K562 (cell line): ENCODE data around the gene VPS26A. TPM values are rescaled to one million over a fixed set of nuclear protein-coding genes. Genes with fewer than 3 reads are reported as not detected.

ENCODE experiments used
- ATAC-seq: fragments of 200-7000 bp; cut with Tn5 transposase; 3 replicates; pipeline ENCODE4 v1.9.1; 2020; ENCODE audit warnings: moderate library complexity
- BruUV-seq: library from RNA; stranded (reverse); fragments of 400-500 nt; replicated peaks from 2 replicates; lab custom pipeline; 2021; lab: Mats Ljungman, UMichigan
- CTCF ChIA-PET: fragments of 300-600 bp; formaldehyde crosslinking; extraction: SDS; loops from one replicate; lab custom pipeline; 2021; ENCODE audit warnings: low intra/inter-chr PET ratio; lab: Yijun Ruan, JAX
- POLR2A ChIA-PET: fragments of 300-600, 350-650 bp; sonication (Branson Sonifier 250); formaldehyde crosslinking; extraction: SDS; loops from one replicate; lab custom pipeline; 2021; ENCODE audit warnings: antibody characterized with exemption, inconsistent platforms; lab: Yijun Ruan, JAX
- DNase-seq, 4 experiments: peaks; one replicate each; pipeline versions ENCODE4 v3.0.0 to v3.0.0-alpha.2; 2011 to 2018; ENCODE audit warnings: low spot score in 3 of 4, mixed read lengths in 3 of 4; ENCODE audit errors: extremely low read depth in 1 of 4
- FAIRE-seq: peaks from 2 replicates; lab custom pipeline; 2011; peaks lifted over from hg19 to GRCh38; lab: Jason Lieb, UNC
- H2AFZ ChIP-seq: 2 replicates; pipeline ENCODE4 v1.6.0; 2011; ENCODE audit warnings: low read depth, low read length, control low read depth, inconsistent platforms
- H3K27ac ChIP-seq: fragments of 200-600 bp; 3 replicates; pipeline ENCODE4 v1.8.0; 2011; ENCODE audit warnings: low read depth, mild to moderate bottlenecking, control low read depth, inconsistent platforms, low read length, moderate library complexity, mixed read lengths; ENCODE audit errors: extremely low read depth
- H3K27me3 ChIP-seq, 2 experiments: fragments of 300-600 bp in 1 of 2; 2 replicates in 1 of 2; 3 replicates in 1 of 2; pipeline versions ENCODE4 v1.6.0 to v1.8.0; 2011; ENCODE audit warnings: inconsistent platforms in 2 of 2, low read length in 2 of 2, mild to moderate bottlenecking in 1 of 2, mixed read lengths in 1 of 2, moderate library complexity in 1 of 2; ENCODE audit not compliant: control insufficient read depth in 2 of 2, insufficient read depth in 2 of 2
- H3K36me3 ChIP-seq: fragments of 300-600 bp; 3 replicates; pipeline ENCODE4 v1.8.0; 2011; ENCODE audit warnings: mild to moderate bottlenecking, low read length, inconsistent platforms; ENCODE audit not compliant: control insufficient read depth, insufficient read depth
- H3K4me1 ChIP-seq, 2 experiments: fragments of 200-600 bp in 1 of 2; replicated peaks in 1 of 2; 2 replicates in 1 of 2; 3 replicates in 1 of 2; pipeline versions ENCODE4 v1.5.1 to v1.8.0; 2011; ENCODE audit warnings: inconsistent platforms in 2 of 2, low read length in 2 of 2, mild to moderate bottlenecking in 1 of 2, mixed read lengths in 1 of 2, moderate library complexity in 1 of 2; ENCODE audit not compliant: control insufficient read depth in 2 of 2, insufficient read depth in 2 of 2
- H3K4me2 ChIP-seq: 2 replicates; pipeline ENCODE4 v1.6.1; 2011; ENCODE audit warnings: low read length, control low read depth, inconsistent platforms, mixed read lengths; ENCODE audit not compliant: insufficient read depth
- H3K4me3 ChIP-seq: fragments of 200-600 bp; sonication (generic), shearing (Covaris generic); 2 replicates; pipeline ENCODE4 v1.5.1; 2016; ENCODE audit warnings: control low read depth, inconsistent platforms
- H3K79me2 ChIP-seq: fragments of 200-600 bp; 3 replicates; pipeline ENCODE4 v1.8.0; 2011; ENCODE audit warnings: low read length, inconsistent platforms; ENCODE audit not compliant: control insufficient read depth, insufficient read depth
- H3K9ac ChIP-seq, 2 experiments: 2 replicates each; pipeline versions ENCODE4 v1.6.0 to v1.6.1; 2011; ENCODE audit warnings: low read depth in 2 of 2, low read length in 2 of 2, control low read depth in 1 of 2, inconsistent platforms in 1 of 2, mild to moderate bottlenecking in 1 of 2, mixed read lengths in 1 of 2; ENCODE audit not compliant: insufficient read depth in 1 of 2
- H3K9me1 ChIP-seq: one replicate; pipeline ENCODE4 v1.6.0; 2011; ENCODE audit warnings: inconsistent platforms, mild to moderate bottlenecking, low read length, moderate library complexity; ENCODE audit not compliant: control insufficient read depth, insufficient read depth
- H3K9me3 ChIP-seq: replicated peaks from 2 replicates; pipeline ENCODE4 v1.5.1; 2011; ENCODE audit warnings: low read depth, low read length, inconsistent platforms; ENCODE audit not compliant: control insufficient read depth, insufficient read depth
- H4K20me1 ChIP-seq: replicated peaks from 2 replicates; pipeline ENCODE4 v1.6.1; 2011; ENCODE audit warnings: low read length, inconsistent platforms, mixed read lengths; ENCODE audit not compliant: control insufficient read depth, insufficient read depth
- C11orf30 ChIP-seq: fragments of 450-650 bp; IDR thresholded peaks from 2 replicates; pipeline ENCODE4 v1.6.1; 2016; ENCODE audit warnings: low read depth, mild to moderate bottlenecking
- ELK3 ChIP-seq: fragments of 450-650 bp; formaldehyde crosslinking; IDR thresholded peaks from 2 replicates; pipeline ENCODE4 v1.4.0; 2020; ENCODE audit warnings: mild to moderate bottlenecking
- HES1 ChIP-seq: fragments of 450-650 bp; IDR thresholded peaks from 2 replicates; pipeline ENCODE4 v1.6.1; 2016; ENCODE audit warnings: low read depth, mild to moderate bottlenecking, moderate library complexity
- KDM1A ChIP-seq, 2 experiments: fragments of 450-650 bp; IDR thresholded peaks; 2 replicates each; pipeline ENCODE4 v1.6.1; 2016; ENCODE audit warnings: mild to moderate bottlenecking in 2 of 2
- THAP7 ChIP-seq: fragments of 250-450 bp; sonication (Bioruptor Pico); IDR thresholded peaks from 2 replicates; pipeline ENCODE4 v1.5.0; 2021
- ZMIZ1 ChIP-seq, 2 experiments: fragments of 150-350 bp in 1 of 2; IDR thresholded peaks; 2 replicates each; pipeline ENCODE4 v1.6.1; 2012 to 2016; ENCODE audit warnings: low read depth in 2 of 2, low read length in 2 of 2, mild to moderate bottlenecking in 1 of 2, moderate library complexity in 1 of 2
- WGBS: fragments of 100-300 bp; shearing (Covaris generic); methylation state at CpG from one replicate; pipeline ENCODE4 v1.1.6; 2016; ENCODE audit warnings: low coverage, mixed read lengths; ENCODE audit not compliant: insufficient coverage; ENCODE audit errors: missing lambda C conversion rate; 5-methylcytosine and 5-hydroxymethylcytosine counted together
- in situ Hi-C: fragments of 300-500 bp; cut with MboI; formaldehyde crosslinking; loops from 4 replicates; pipeline ENCODE4 v1.15.0; 2018; ENCODE audit warnings: inconsistent platforms, mixed read lengths
- intact Hi-C: fragments of 100-400 bp; cut with micrococcal nuclease; formaldehyde crosslinking; loops from 2 replicates; pipeline ENCODE4 v1.14.2; 2022
- polyA plus RNA-seq, 8 experiments: library from polyadenylated mRNA; depleted of rRNA in 4 of 8; stranded (reverse) in 5 of 8; unstranded in 3 of 8; fragments of >200 nt; fragmentation: Nextera tagmentation in 2 of 8; fragmentation: Illumina TruSeq in 1 of 8; extraction: Ambion mirVana in 2 of 8; extraction: Trizol in 1 of 8; gene quantifications; 2 replicates each; pipeline versions ENCODE4 v1.2.1 to v1.2.3, GENCODE V29; 2011 to 2014; ENCODE audit warnings: inconsistent platforms in 1 of 8, missing spikeins in 1 of 8
- total RNA-seq, 7 experiments: library from RNA; depleted of rRNA in 6 of 7; stranded (reverse); fragments of >200 nt in 6 of 7; fragmentation: Illumina TruSeq in 2 of 7; extraction: Trizol in 2 of 7; gene quantifications; 2 replicates each; pipeline versions ENCODE4 v1.2.1 to v1.2.3, GENCODE V29; 2011 to 2021; ENCODE audit warnings: low replicate concordance in 1 of 7
- TF ChIP-seq, protein P1 (sequence below): fragments of 200-800 bp; sonication (Bioruptor generic); IDR thresholded peaks from 2 replicates; pipeline ENCODE4 v1.6.1; 2016; ENCODE audit warnings: missing genetic modification characterization, missing compliant biosample characterization
- TF ChIP-seq, protein P2 (sequence below): fragments of 450-650 bp; IDR thresholded peaks from 2 replicates; pipeline ENCODE4 v1.6.1; 2016; ENCODE audit warnings: mild to moderate bottlenecking

VPS26A gene
- total and polyA plus RNA-seq, 9 of the 15 experiments (the other 6 are each of a cell fraction or from before 2014, with no cell fraction given) = 47.1 to 137 (median 69.3) TPM

DNA sequence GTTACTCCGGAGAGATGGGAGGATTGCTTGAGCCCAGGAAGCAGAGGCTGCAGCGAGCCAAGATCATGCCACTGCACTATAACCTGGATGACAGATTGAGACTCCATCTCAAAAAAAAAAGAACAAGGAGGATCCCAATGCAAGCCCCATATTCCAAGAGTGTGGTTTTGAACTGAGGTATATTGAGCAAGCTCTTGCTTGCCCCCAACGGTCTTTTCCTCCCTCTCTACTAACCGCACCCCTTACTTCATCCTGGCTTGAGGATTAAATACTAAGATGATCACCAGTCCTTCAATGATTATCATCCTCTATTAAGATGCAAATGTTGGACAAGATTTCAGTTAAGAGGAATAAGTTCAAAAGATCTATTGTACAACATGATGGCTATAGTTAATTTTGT, 48.5 kb upstream of the VPS26A start:
- in situ Hi-C loops = no loop called here
- intact Hi-C loops = no loop called here
- Histone ChIP-seq H3K4me1 (peaks cover 0 to 17% of the 10 kb centered on the region in 2 experiments; a peak in 4 of 5 replicates), H3K79me2 (no peaks in the 10 kb centered on the region), H3K4me3 (no peak overlapping the region), H3K9ac (no peak overlapping the region), H3K27me3 (no peaks in the 10 kb centered on the region), H3K27ac (no peak overlapping the region), H3K9me1 (no peaks in the 10 kb centered on the region), H3K9me3 (no peaks in the 10 kb centered on the region), H4K20me1 (no peaks in the 10 kb centered on the region), H3K36me3 (no peaks in the 10 kb centered on the region), H3K4me2 (no peak overlapping the region), H2AFZ (no peak overlapping the region)
- CTCF ChIA-PET = no interaction called here
- ATAC-seq (no peak), DNase-seq (no peak), FAIRE-seq (no peak)
- no TSS peak for BruUV-seq
- POLR2A ChIA-PET = interaction anchor here (0.6 to 1.5 kb wide), 4 partner anchors 13 to 364 kb away, joined by 3 to 4 read pairs (median 4); partner anchors contain the start of gene SRGN
- WGBS = 55% methylated on average over 4 of the region's 4 CpGs
- TF ChIP-seq HES1 = no peak
- TF ChIP-seq C11orf30 = no peak
- TF ChIP-seq, protein P1, sequence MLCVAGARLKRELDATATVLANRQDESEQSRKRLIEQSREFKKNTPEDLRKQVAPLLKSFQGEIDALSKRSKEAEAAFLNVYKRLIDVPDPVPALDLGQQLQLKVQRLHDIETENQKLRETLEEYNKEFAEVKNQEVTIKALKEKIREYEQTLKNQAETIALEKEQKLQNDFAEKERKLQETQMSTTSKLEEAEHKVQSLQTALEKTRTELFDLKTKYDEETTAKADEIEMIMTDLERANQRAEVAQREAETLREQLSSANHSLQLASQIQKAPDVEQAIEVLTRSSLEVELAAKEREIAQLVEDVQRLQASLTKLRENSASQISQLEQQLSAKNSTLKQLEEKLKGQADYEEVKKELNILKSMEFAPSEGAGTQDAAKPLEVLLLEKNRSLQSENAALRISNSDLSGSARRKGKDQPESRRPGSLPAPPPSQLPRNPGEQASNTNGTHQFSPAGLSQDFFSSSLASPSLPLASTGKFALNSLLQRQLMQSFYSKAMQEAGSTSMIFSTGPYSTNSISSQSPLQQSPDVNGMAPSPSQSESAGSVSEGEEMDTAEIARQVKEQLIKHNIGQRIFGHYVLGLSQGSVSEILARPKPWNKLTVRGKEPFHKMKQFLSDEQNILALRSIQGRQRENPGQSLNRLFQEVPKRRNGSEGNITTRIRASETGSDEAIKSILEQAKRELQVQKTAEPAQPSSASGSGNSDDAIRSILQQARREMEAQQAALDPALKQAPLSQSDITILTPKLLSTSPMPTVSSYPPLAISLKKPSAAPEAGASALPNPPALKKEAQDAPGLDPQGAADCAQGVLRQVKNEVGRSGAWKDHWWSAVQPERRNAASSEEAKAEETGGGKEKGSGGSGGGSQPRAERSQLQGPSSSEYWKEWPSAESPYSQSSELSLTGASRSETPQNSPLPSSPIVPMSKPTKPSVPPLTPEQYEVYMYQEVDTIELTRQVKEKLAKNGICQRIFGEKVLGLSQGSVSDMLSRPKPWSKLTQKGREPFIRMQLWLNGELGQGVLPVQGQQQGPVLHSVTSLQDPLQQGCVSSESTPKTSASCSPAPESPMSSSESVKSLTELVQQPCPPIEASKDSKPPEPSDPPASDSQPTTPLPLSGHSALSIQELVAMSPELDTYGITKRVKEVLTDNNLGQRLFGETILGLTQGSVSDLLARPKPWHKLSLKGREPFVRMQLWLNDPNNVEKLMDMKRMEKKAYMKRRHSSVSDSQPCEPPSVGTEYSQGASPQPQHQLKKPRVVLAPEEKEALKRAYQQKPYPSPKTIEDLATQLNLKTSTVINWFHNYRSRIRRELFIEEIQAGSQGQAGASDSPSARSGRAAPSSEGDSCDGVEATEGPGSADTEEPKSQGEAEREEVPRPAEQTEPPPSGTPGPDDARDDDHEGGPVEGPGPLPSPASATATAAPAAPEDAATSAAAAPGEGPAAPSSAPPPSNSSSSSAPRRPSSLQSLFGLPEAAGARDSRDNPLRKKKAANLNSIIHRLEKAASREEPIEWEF (CRISPR knock-in tag) = no peak
- no peak for TF ChIP-seq THAP7 (CRISPR knock-in tag)
- TF ChIP-seq, protein P2, sequence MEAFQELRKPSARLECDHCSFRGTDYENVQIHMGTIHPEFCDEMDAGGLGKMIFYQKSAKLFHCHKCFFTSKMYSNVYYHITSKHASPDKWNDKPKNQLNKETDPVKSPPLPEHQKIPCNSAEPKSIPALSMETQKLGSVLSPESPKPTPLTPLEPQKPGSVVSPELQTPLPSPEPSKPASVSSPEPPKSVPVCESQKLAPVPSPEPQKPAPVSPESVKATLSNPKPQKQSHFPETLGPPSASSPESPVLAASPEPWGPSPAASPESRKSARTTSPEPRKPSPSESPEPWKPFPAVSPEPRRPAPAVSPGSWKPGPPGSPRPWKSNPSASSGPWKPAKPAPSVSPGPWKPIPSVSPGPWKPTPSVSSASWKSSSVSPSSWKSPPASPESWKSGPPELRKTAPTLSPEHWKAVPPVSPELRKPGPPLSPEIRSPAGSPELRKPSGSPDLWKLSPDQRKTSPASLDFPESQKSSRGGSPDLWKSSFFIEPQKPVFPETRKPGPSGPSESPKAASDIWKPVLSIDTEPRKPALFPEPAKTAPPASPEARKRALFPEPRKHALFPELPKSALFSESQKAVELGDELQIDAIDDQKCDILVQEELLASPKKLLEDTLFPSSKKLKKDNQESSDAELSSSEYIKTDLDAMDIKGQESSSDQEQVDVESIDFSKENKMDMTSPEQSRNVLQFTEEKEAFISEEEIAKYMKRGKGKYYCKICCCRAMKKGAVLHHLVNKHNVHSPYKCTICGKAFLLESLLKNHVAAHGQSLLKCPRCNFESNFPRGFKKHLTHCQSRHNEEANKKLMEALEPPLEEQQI = no peak
- TF ChIP-seq ZMIZ1 (IDR thresholded peaks at IDR 0.05; ENCODE audit: low read depth in 2 of 2, low read length in 2 of 2) = no peak
- no peak for TF ChIP-seq KDM1A (IDR thresholded peaks at IDR 0.05)
- TF ChIP-seq ELK3 = no peak
